OCI-LY1 (cell line): Measurements from ENCODE around the gene NMT2.

Experiments used
- CTCF ChIP-seq: fragments of 200-600 bp; sonication (generic), shearing (Covaris generic); IDR thresholded peaks from 2 replicates; pipeline ENCODE4 v1.5.1; 2017; ENCODE audit warnings: mild to moderate bottlenecking, antibody characterized with exemption, low read length, moderate library complexity, mixed read lengths
- EZH2 ChIP-seq: fragments of 200-600 bp; sonication (generic), shearing (Covaris generic); IDR thresholded peaks from 2 replicates; pipeline ENCODE4 v1.8.0; 2017; ENCODE audit warnings: borderline replicate concordance, mixed run types, mild to moderate bottlenecking, antibody characterized with exemption, low read length, moderate library complexity, mixed read lengths

DNA sequence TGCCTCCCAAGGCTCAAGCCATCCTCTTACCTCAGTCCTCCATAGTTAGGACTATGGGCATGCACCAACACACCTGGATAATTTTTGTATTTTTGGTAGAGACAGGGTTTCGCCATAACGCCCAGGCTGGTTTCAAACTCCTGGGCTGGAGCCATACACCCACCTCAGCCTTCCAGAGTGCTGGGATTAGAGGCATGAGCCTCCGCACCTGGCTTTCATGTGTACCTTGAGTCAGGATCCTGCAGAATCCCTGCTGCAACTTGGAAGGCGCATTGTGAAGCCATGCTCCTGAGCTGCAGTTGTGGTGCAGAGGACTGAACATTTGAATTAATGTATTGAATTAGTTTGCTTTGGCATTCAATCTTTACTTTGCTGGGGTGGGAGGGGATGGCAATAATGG is 29.4 kb upstream of the NMT2 start:
- TF ChIP-seq CTCF (no peak), EZH2 (no peak)
